H1 (cell line): Measurements from ENCODE around the gene BBIP1. TPM values are rescaled to one million over a fixed set of nuclear protein-coding genes. Genes with fewer than 3 reads are reported as not detected.

Experiments
- BCL11A ChIP-seq, 2 experiments: IDR thresholded peaks; one replicate each; pipeline ENCODE4 v1.6.1; 2011; ENCODE audit warnings: low read depth in 2 of 2, low read length in 2 of 2, mild to moderate bottlenecking in 2 of 2
- polyA plus RNA-seq, 7 experiments: library from polyadenylated mRNA; depleted of rRNA in 3 of 7; stranded (reverse) in 5 of 7; unstranded in 2 of 7; fragments of >200 nt in 5 of 7; fragments of 200-250 nt in 2 of 7; gene quantifications; 1 replicate in 5 of 7; 2 replicates in 1 of 7; 4 replicates in 1 of 7; pipeline versions ENCODE4 v1.2.1 to v1.2.3, GENCODE V29; 2011 to 2013; ENCODE audit warnings: missing spikeins in 2 of 7, mixed read lengths in 2 of 7
- total RNA-seq: library from RNA; stranded (reverse); fragmentation: NEBNext Ultra II Directional; extraction: Animal tissue kit (Norgen Biotek cat#: 25700); gene quantifications from 2 replicates; pipeline ENCODE4 v1.2.1, GENCODE V29; 2021

Gene BBIP1
- total and polyA plus RNA-seq, 2 of the 8 experiments (the other 6 are each of a cell fraction or from before 2014, with no cell fraction given) = 8.8 to 19.6 TPM

DNA sequence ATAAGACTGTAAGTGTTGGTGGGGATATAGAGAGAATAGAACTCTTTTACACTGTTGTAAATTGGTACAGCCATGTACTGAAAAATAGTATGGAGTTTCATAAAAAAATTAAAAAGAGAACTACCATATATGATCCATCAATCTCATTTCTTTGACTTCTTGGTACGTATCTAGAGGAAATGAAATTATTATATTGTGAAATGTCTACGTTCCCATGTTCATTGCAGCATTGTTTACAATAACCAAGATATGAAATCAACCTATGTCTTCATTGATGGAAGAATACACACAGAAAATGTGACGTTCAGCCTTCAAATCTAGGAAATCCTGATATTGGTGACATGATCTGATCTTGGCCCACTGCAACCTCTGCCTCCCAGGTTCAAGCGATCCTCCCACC, 32.4 kb upstream of the BBIP1 start (continued):
- TF ChIP-seq BCL11A (IDR thresholded peaks at IDR 0.05; ENCODE audit: low read depth in 2 of 2, low read length in 2 of 2) = no peak
